ENCODE measurements around the gene GPR83.
"Not testable (repeated sequence)": the region's sequence is repeated elsewhere in the genome, so short reads cannot be mapped to it uniquely, and the experiment has no call there.

GPR83 gene

DNA sequence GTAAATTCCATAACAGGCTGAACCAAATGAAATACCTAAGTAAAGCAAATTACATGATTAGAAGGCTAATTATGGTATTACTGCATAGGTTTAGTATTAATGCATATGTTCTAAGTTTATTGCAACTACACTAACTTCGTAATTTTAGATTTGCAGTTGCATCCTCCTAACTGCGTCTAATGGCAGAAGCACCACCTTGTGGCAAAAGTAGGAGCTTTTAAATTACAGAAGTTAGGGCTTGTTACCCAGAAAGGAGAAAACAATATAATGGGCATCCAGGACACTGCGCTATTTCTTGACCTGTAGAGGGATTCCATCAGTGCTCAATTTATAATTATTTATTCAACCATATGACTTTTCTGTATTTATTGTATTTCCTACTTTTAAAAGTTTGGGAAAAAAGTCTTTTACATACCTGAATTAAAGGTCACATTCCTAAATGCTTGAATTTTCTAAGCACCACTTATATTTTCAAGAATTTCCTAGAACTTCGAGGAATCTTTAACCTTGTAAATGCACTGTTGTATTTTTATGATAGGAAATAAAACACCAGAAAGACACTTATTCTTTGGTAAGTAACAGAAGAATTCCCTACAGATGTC, 16.3 kb upstream of the GPR83 start:
- Histone ChIP-seq H3K4me3 (ENCODE audit: low read length) (no peak overlapping the region), H3K27me3 (replicated peaks; ENCODE audit: control insufficient read depth, insufficient read depth, low read length) (no peaks in the 10 kb centered on the region), H3K9me3 (ENCODE audit: control insufficient read depth, low read length) (no peaks in the 10 kb centered on the region), H3K9ac (ENCODE audit: low read length) (no peak overlapping the region), H3K36me3 (ENCODE audit: control insufficient read depth, insufficient read depth, low read length, severe bottlenecking) (peaks cover 6% of the 10 kb centered on the region), H3K4me1 (ENCODE audit: control insufficient read depth, insufficient read depth, low read length) (no peaks in the 10 kb centered on the region)
- peak; percentile 82 for DNase-seq (ENCODE audit: low read depth)

DNA sequence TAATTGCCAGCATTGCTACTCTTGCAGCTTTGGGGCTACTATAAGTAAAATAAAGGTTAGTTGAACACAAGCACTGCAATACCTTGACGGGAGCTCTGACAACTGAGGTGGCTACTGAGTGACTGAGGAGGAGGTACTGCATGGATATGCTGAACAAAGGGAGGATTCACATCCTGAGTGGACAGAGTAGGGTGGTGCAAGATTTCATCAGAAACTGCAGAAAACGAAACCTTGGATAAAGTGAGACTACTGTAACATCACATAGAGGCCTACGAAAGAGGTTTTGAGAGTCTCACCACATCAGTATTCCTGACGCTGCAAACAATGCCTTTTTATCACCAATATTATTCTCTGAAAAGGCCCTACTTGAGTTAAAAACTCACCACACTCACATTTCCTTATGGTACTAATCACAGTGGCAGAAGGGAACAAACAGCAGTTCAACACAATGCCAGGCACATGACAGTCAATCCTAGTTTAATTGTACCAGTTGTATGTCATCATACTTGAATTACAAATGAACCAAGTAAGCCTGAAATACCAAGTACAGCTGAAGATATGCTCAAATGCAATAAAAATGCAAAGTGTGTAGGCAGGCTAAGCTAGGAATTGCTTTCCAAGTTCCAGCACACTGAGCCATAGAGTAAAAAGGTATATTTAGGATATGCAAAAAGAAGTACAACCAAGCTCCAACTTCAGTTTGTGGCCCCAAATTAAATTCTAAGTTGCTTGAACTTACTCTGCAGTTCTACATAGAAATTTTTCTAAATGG, 4.0 kb upstream of the GPR83 start:
- H3K27me3 ChIP-seq (replicated peaks; ENCODE audit: control insufficient read depth, insufficient read depth, low read length), result peaks cover 8% of the 10 kb centered on the region
- H3K36me3 ChIP-seq (ENCODE audit: control insufficient read depth, insufficient read depth, low read length, severe bottlenecking), result no peaks in the 10 kb centered on the region
- no peak overlapping the region for H3K9ac ChIP-seq (ENCODE audit: low read length)
- H3K4me3 ChIP-seq (ENCODE audit: low read length), result no peak overlapping the region
- peaks cover 10% of the 10 kb centered on the region for H3K4me1 ChIP-seq (ENCODE audit: control insufficient read depth, insufficient read depth, low read length)
- peak; percentile 15 for DNase-seq (ENCODE audit: low read depth)
- no peaks in the 10 kb centered on the region for H3K9me3 ChIP-seq (ENCODE audit: control insufficient read depth, low read length)

DNA sequence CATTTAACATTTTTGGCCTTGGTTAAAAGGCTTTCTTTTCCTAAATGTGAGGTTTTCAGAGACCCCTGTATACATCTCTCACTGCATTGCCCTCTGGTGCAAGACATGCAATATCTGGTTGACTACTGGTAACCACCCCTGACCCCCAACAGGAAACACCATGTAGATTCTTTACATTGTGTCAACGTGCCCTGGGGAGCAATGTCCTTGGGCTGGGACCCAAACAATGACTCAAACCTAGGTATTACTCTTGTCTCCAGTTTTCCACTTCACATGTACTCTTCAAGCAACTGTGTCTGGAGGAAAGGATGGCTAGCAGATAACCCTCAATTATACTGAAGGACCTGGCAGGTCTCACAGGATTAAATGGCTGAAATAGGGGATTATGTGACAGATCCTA, 1.1 kb upstream of the GPR83 start:
- peaks cover 35% of the 10 kb centered on the region for H3K27me3 ChIP-seq (replicated peaks; ENCODE audit: control insufficient read depth, insufficient read depth, low read length)
- no peak overlapping the region for H3K4me3 ChIP-seq (ENCODE audit: low read length)
- no peaks in the 10 kb centered on the region for H3K9me3 ChIP-seq (ENCODE audit: control insufficient read depth, low read length)
- peaks cover 10% of the 10 kb centered on the region for H3K4me1 ChIP-seq (ENCODE audit: control insufficient read depth, insufficient read depth, low read length)
- H3K9ac ChIP-seq (ENCODE audit: low read length), result no peak overlapping the region
- H3K36me3 ChIP-seq (ENCODE audit: control insufficient read depth, insufficient read depth, low read length, severe bottlenecking), result no peaks in the 10 kb centered on the region
- no peak for DNase-seq (ENCODE audit: low read depth)

DNA sequence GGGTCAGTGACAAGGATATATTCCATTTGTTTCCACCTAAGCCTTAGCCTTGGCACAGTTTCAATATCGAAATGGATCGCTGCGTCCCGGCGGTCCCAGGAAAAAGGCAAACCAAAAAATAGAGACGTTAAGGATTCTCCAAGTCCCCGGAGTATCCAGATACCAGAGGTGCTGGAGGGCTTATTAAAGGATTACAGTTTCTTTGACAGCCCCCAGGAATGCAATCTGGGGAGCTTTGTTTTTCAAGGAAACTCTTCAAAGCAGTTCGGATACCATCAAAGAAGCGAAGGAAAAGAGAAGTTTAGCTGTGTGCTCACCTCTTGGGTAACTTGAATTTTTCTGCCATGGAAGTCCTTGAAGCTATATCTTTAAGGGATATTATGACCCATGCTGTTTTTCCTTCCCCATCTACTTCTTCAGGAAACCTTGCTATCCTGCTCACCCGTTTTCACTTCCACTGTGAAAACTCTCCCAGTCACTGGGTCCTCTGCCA, 600 bp upstream of the GPR83 start:
- H3K4me3 ChIP-seq (ENCODE audit: low read length), result peak overlapping the region; percentile 78
- H3K36me3 ChIP-seq (ENCODE audit: control insufficient read depth, insufficient read depth, low read length, severe bottlenecking), result no peaks in the 10 kb centered on the region
- DNase-seq (ENCODE audit: low read depth), result no peak
- H3K9me3 ChIP-seq (ENCODE audit: control insufficient read depth, low read length), result no peaks in the 10 kb centered on the region
- H3K9ac ChIP-seq (ENCODE audit: low read length), result no peak overlapping the region
- H3K4me1 ChIP-seq (ENCODE audit: control insufficient read depth, insufficient read depth, low read length), result peaks cover 10% of the 10 kb centered on the region
- peaks cover 35% of the 10 kb centered on the region for H3K27me3 ChIP-seq (replicated peaks; ENCODE audit: control insufficient read depth, insufficient read depth, low read length)

DNA sequence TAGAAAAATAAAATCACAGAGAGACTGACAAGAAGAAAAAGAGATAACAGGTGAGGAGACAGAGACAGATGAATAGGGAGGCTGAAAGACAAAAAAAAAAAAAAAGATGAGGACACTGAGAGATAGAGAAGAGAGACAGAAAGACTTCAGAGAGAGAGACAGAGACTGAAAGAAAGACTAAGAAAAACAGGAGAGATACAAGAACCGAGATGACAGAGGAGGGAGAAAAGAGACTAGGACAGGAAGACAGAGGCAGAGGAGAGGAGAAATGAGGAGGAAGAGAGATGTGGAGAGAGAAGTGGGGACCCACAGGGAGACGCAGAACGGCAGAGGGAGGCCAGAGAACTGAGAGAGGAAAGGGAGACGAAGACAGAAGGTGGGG, 771 bp downstream of the GPR83 start:
- H3K4me3 ChIP-seq (ENCODE audit: low read length), result peak overlapping the region; percentile 78
- peaks cover 10% of the 10 kb centered on the region for H3K4me1 ChIP-seq (ENCODE audit: control insufficient read depth, insufficient read depth, low read length)
- H3K9ac ChIP-seq (ENCODE audit: low read length), result no peak overlapping the region
- no peak for DNase-seq (ENCODE audit: low read depth)
- no peaks in the 10 kb centered on the region for H3K36me3 ChIP-seq (ENCODE audit: control insufficient read depth, insufficient read depth, low read length, severe bottlenecking)
- peaks cover 35% of the 10 kb centered on the region for H3K27me3 ChIP-seq (replicated peaks; ENCODE audit: control insufficient read depth, insufficient read depth, low read length)
- no peaks in the 10 kb centered on the region for H3K9me3 ChIP-seq (ENCODE audit: control insufficient read depth, low read length)

- no peaks in the 10 kb centered on the region for H3K36me3 ChIP-seq (ENCODE audit: control insufficient read depth, insufficient read depth, low read length, severe bottlenecking)
- H3K9me3 ChIP-seq (ENCODE audit: control insufficient read depth, low read length), result no peaks in the 10 kb centered on the region
- peaks cover 10% of the 10 kb centered on the region for H3K4me1 ChIP-seq (ENCODE audit: control insufficient read depth, insufficient read depth, low read length)
- H3K4me3 ChIP-seq (ENCODE audit: low read length), result no peak overlapping the region
- H3K9ac ChIP-seq (ENCODE audit: low read length), result no peak overlapping the region
- no peak for DNase-seq (ENCODE audit: low read depth)
- H3K27me3 ChIP-seq (replicated peaks; ENCODE audit: control insufficient read depth, insufficient read depth, low read length), result peaks cover 35% of the 10 kb centered on the region
These were observed 1.2 kb downstream of the GPR83 start for GRCh38 chr11:94400050-94400449.

DNA sequence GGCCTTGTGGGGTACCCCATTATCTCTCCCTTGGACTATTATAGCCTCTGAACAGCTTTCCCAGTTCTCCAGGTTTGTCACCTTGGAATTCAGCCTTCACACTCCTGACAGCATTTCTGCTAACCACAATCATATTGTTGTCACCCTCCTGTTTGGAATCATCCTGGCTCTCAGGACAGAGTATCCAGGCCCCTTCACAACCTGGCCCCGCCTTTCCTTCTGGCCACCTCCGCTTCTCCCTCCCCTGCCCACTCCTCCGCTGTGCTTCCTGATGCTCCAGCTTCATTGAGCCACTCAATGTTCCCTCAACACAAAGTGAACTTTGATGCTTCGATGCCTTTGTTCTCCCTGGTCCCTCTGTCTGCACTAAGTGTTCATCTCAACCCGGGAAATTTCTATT, 3.1 kb downstream of the GPR83 start:
- peaks cover 35% of the 10 kb centered on the region for H3K27me3 ChIP-seq (replicated peaks; ENCODE audit: control insufficient read depth, insufficient read depth, low read length)
- H3K36me3 ChIP-seq (ENCODE audit: control insufficient read depth, insufficient read depth, low read length, severe bottlenecking), result no peaks in the 10 kb centered on the region
- H3K9ac ChIP-seq (ENCODE audit: low read length), result no peak overlapping the region
- H3K4me3 ChIP-seq (ENCODE audit: low read length), result no peak overlapping the region
- H3K9me3 ChIP-seq (ENCODE audit: control insufficient read depth, low read length), result no peaks in the 10 kb centered on the region
- H3K4me1 ChIP-seq (ENCODE audit: control insufficient read depth, insufficient read depth, low read length), result peaks cover 10% of the 10 kb centered on the region
- DNase-seq (ENCODE audit: low read depth), result no peak

DNA sequence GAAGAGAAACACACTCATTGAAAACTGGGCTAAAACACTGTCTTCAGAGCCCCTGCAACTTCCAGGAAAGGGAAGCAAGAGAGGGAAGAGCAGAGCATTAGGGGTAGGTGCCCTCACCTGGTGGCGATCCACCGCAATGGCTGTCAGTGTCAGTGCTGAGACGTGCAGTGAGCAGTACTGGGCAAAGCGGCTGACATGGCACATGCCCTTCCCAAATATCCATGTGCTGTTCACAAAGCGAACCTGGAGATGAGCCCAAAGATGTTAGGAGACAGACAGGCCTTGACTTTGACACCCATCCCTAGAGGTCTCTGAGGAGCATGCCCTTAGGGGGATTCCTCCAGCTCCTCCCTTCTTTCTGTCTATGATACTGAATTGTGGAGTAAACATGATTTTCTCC, 4.9 kb downstream of the GPR83 start:
- Histone ChIP-seq H3K4me3 (ENCODE audit: low read length) (no peak overlapping the region), H3K9ac (ENCODE audit: low read length) (no peak overlapping the region), H3K4me1 (ENCODE audit: control insufficient read depth, insufficient read depth, low read length) (peaks cover 5% of the 10 kb centered on the region), H3K9me3 (ENCODE audit: control insufficient read depth, low read length) (no peaks in the 10 kb centered on the region), H3K36me3 (ENCODE audit: control insufficient read depth, insufficient read depth, low read length, severe bottlenecking) (no peaks in the 10 kb centered on the region), H3K27me3 (replicated peaks; ENCODE audit: control insufficient read depth, insufficient read depth, low read length) (peaks cover 35% of the 10 kb centered on the region)
- no peak for DNase-seq (ENCODE audit: low read depth)

DNA sequence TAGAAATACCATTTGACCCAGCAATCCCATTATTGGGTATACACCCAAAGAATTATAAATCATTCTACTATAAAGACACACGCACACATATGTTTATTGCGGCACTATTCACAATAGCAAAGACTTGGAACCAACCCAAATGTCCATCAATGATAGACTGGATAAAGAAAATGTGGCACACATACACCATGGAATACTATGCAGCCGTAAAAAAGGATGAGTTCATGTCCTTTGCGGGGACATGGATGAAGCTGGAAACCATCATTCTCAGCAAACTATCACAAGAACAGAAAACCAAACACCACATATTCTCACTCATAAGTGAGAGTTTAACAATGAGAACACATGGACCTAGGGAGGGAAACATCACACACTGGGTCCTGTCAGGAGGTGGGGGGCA, 9.3 kb downstream of the GPR83 start:
- not testable (repeated sequence) for H3K9ac ChIP-seq (ENCODE audit: low read length); H3K9me3 ChIP-seq (ENCODE audit: control insufficient read depth, low read length); H3K27me3 ChIP-seq (replicated peaks; ENCODE audit: control insufficient read depth, insufficient read depth, low read length); DNase-seq (ENCODE audit: low read depth); H3K36me3 ChIP-seq (ENCODE audit: control insufficient read depth, insufficient read depth, low read length, severe bottlenecking); H3K4me3 ChIP-seq (ENCODE audit: low read length); H3K4me1 ChIP-seq (ENCODE audit: control insufficient read depth, insufficient read depth, low read length)

- no peaks in the 10 kb centered on the region for H3K36me3 ChIP-seq (ENCODE audit: control insufficient read depth, insufficient read depth, low read length, severe bottlenecking)
- no peaks in the 10 kb centered on the region for H3K4me1 ChIP-seq (ENCODE audit: control insufficient read depth, insufficient read depth, low read length)
- H3K9ac ChIP-seq (ENCODE audit: low read length), result no peak overlapping the region
- no peak overlapping the region for H3K4me3 ChIP-seq (ENCODE audit: low read length)
- no peaks in the 10 kb centered on the region for H3K27me3 ChIP-seq (replicated peaks; ENCODE audit: control insufficient read depth, insufficient read depth, low read length)
- DNase-seq (ENCODE audit: low read depth), result no peak
- H3K9me3 ChIP-seq (ENCODE audit: control insufficient read depth, low read length), result no peaks in the 10 kb centered on the region
These were observed 21.6 kb downstream of the GPR83 start for GRCh38 chr11:94379613-94380012.

GRCh38 chr11:94376841-94377240, 24.4 kb downstream of the GPR83 start:
- Histone ChIP-seq H3K36me3 (ENCODE audit: control insufficient read depth, insufficient read depth, low read length, severe bottlenecking) (no peaks in the 10 kb centered on the region), H3K27me3 (replicated peaks; ENCODE audit: control insufficient read depth, insufficient read depth, low read length) (no peaks in the 10 kb centered on the region), H3K4me1 (ENCODE audit: control insufficient read depth, insufficient read depth, low read length) (no peaks in the 10 kb centered on the region), H3K4me3 (ENCODE audit: low read length) (no peak overlapping the region), H3K9ac (ENCODE audit: low read length) (no peak overlapping the region), H3K9me3 (ENCODE audit: control insufficient read depth, low read length) (no peaks in the 10 kb centered on the region)
- no peak for DNase-seq (ENCODE audit: low read depth)

All from adipocyte (in vitro differentiated cells).